H1 (cell line): ENCODE data around the gene MYBL2. TPM values are rescaled to one million over a fixed set of nuclear protein-coding genes. Genes with fewer than 3 reads are reported as not detected.

Source experiments
- CTCF ChIA-PET: fragments of 300-600 bp; sonication (Branson Sonifier 250); formaldehyde crosslinking; loops from one replicate; lab custom pipeline; 2021; ENCODE audit not compliant: partially characterized antibody; lab: Charles Lee
- POLR2A ChIA-PET: fragments of 300-600 bp; sonication (Branson Sonifier 250); formaldehyde crosslinking; loops from one replicate; lab custom pipeline; 2021; ENCODE audit warnings: inconsistent platforms; ENCODE audit not compliant: partially characterized antibody; lab: Charles Lee
- DNase-seq, 2 experiments: peaks; one replicate each; pipeline versions ENCODE4 v3.0.0 to v3.0.0-alpha.2; 2010 to 2022; ENCODE audit warnings: low spot score in 2 of 2, low read depth in 1 of 2, mixed read lengths in 1 of 2
- FAIRE-seq: peaks from 2 replicates; lab custom pipeline; 2011; peaks lifted over from hg19 to GRCh38; lab: Jason Lieb, UNC
- H2AFZ ChIP-seq: 2 replicates; pipeline ENCODE4 v1.8.1; 2012; ENCODE audit warnings: low read length, inconsistent platforms
- H2AK5ac ChIP-seq: 2 replicates; pipeline ENCODE4 v1.6.1; 2013; ENCODE audit warnings: low read depth, low read length
- H2BK120ac ChIP-seq: replicated peaks from 2 replicates; pipeline ENCODE3; 2013; ENCODE audit warnings: low read depth, low read length, inconsistent platforms
- H2BK12ac ChIP-seq: 2 replicates; pipeline ENCODE4 v1.6.1; 2013; ENCODE audit warnings: low read depth, low read length
- H2BK15ac ChIP-seq: 2 replicates; pipeline ENCODE4 v1.6.1; 2013; ENCODE audit warnings: low read length
- H2BK20ac ChIP-seq: 2 replicates; pipeline ENCODE4 v1.6.1; 2013; ENCODE audit warnings: low read length
- H2BK5ac ChIP-seq: 2 replicates; pipeline ENCODE4 v1.6.1; 2013; ENCODE audit warnings: low read depth, low read length
- H3K14ac ChIP-seq: 2 replicates; pipeline ENCODE4 v1.6.1; 2013; ENCODE audit warnings: inconsistent platforms; ENCODE audit not compliant: insufficient read length
- H3K18ac ChIP-seq: 2 replicates; pipeline ENCODE4 v1.6.1; 2013; ENCODE audit warnings: low read length; ENCODE audit errors: extremely low read depth
- H3K23ac ChIP-seq: 2 replicates; pipeline ENCODE4 v1.6.1; 2013; ENCODE audit warnings: inconsistent platforms; ENCODE audit not compliant: insufficient read length
- H3K23me2 ChIP-seq: 2 replicates; pipeline ENCODE4 v1.6.1; 2013; ENCODE audit warnings: low read depth, low read length
- H3K27ac ChIP-seq: 2 replicates; pipeline ENCODE4 v1.6.1; 2011; ENCODE audit warnings: low read depth, low read length, inconsistent platforms
- H3K27me3 ChIP-seq, 4 experiments: replicated peaks in 1 of 4; 1 replicate in 1 of 4; 2 replicates in 3 of 4; pipeline versions ENCODE4 v1.6.1 to v1.8.1; 2011 to 2013; ENCODE audit warnings: low read length in 3 of 4, mild to moderate bottlenecking in 3 of 4, inconsistent platforms in 2 of 4, mixed read lengths in 2 of 4, moderate library complexity in 1 of 4; ENCODE audit not compliant: control insufficient read depth in 3 of 4, insufficient read depth in 3 of 4; ENCODE audit errors: extremely low read depth in 1 of 4
- H3K36me3 ChIP-seq, 4 experiments: 2 replicates each; pipeline versions ENCODE4 v1.6.1 to v1.8.1; 2011 to 2013; ENCODE audit warnings: mild to moderate bottlenecking in 4 of 4, low read length in 3 of 4, moderate library complexity in 2 of 4, control low read depth in 1 of 4, inconsistent platforms in 1 of 4; ENCODE audit not compliant: insufficient read depth in 4 of 4, control insufficient read depth in 2 of 4
- H3K4ac ChIP-seq: replicated peaks from 2 replicates; pipeline ENCODE3; 2013; ENCODE audit warnings: low read length, low read depth, mixed read lengths, inconsistent platforms; ENCODE audit not compliant: insufficient read length
- H3K4me1 ChIP-seq, 4 experiments: replicated peaks in 1 of 4; 1 replicate in 1 of 4; 2 replicates in 3 of 4; pipeline versions ENCODE4 v1.6.1 to v1.8.1; 2011 to 2013; ENCODE audit warnings: low read length in 3 of 4, inconsistent platforms in 2 of 4, mixed read lengths in 1 of 4; ENCODE audit not compliant: insufficient read depth in 4 of 4, control insufficient read depth in 3 of 4
- H3K4me2 ChIP-seq, 2 experiments: 2 replicates each; pipeline versions ENCODE4 v1.6.1 to v1.8.1; 2011 to 2013; ENCODE audit warnings: low read depth in 2 of 2, low read length in 2 of 2, control low read depth in 1 of 2, inconsistent platforms in 1 of 2, mild to moderate bottlenecking in 1 of 2; ENCODE audit not compliant: insufficient read depth in 1 of 2
- H3K4me3 ChIP-seq, 4 experiments: fragments of 200-600, 300-600 bp in 1 of 4; sonication (generic), shearing (Covaris generic), sonication (Bioruptor Twin) in 1 of 4; 2 replicates each; pipeline versions ENCODE4 v1.5.1 to v1.8.1; 2011 to 2016; ENCODE audit warnings: low read length in 4 of 4, low read depth in 3 of 4, control low read depth in 2 of 4, inconsistent platforms in 2 of 4, mild to moderate bottlenecking in 2 of 4, mixed read lengths in 1 of 4, moderate library complexity in 1 of 4; ENCODE audit not compliant: insufficient read depth in 2 of 4; ENCODE audit errors: extremely low read depth in 1 of 4
- H3K56ac ChIP-seq: replicated peaks from 2 replicates; pipeline ENCODE3; 2013; ENCODE audit warnings: low read depth, mild to moderate bottlenecking, mixed read lengths, low read length, inconsistent platforms; ENCODE audit not compliant: insufficient read length
- H3K79me1 ChIP-seq: 2 replicates; pipeline ENCODE4 v1.6.1; 2013; ENCODE audit warnings: low read depth, low read length, control low read depth
- H3K79me2 ChIP-seq, 2 experiments: 2 replicates each; pipeline versions ENCODE4 v1.6.1 to v1.8.1; 2012 to 2013; ENCODE audit warnings: low read length in 2 of 2, mild to moderate bottlenecking in 2 of 2, inconsistent platforms in 1 of 2; ENCODE audit not compliant: insufficient read depth in 2 of 2, control insufficient read depth in 1 of 2
- H3K9ac ChIP-seq, 4 experiments: replicated peaks in 1 of 4; 1 replicate in 1 of 4; 2 replicates in 3 of 4; pipeline versions ENCODE4 v1.6.1 to v1.8.1; 2011 to 2013; ENCODE audit warnings: low read depth in 3 of 4, low read length in 3 of 4, control low read depth in 2 of 4, mild to moderate bottlenecking in 2 of 4, moderate library complexity in 2 of 4, inconsistent platforms in 1 of 4; ENCODE audit errors: extremely low read depth in 1 of 4
- H3K9me3 ChIP-seq, 2 experiments: 2 replicates each; pipeline versions ENCODE4 v1.6.1 to v1.8.1; 2012 to 2013; ENCODE audit warnings: mild to moderate bottlenecking in 2 of 2, moderate library complexity in 2 of 2, control low read depth in 1 of 2, inconsistent platforms in 1 of 2, low read depth in 1 of 2, low read length in 1 of 2, mixed read lengths in 1 of 2; ENCODE audit not compliant: insufficient read depth in 2 of 2
- H4K20me1 ChIP-seq, 2 experiments: replicated peaks in 1 of 2; 2 replicates each; pipeline versions ENCODE3 to v1.8.1; 2011 to 2013; ENCODE audit warnings: inconsistent platforms in 2 of 2, low read length in 2 of 2, mild to moderate bottlenecking in 1 of 2; ENCODE audit not compliant: insufficient read depth in 2 of 2, control insufficient read depth in 1 of 2
- H4K5ac ChIP-seq: 2 replicates; pipeline ENCODE4 v1.6.1; 2013; ENCODE audit warnings: low read length, low read depth, mixed read lengths, inconsistent platforms; ENCODE audit not compliant: insufficient read length
- H4K8ac ChIP-seq: 2 replicates; pipeline ENCODE4 v1.8.0; 2013; ENCODE audit warnings: mild to moderate bottlenecking, moderate library complexity, low read length, inconsistent platforms; ENCODE audit not compliant: insufficient read depth; ENCODE audit errors: extremely low read depth
- H4K91ac ChIP-seq: replicated peaks from 2 replicates; pipeline ENCODE3; 2013; ENCODE audit warnings: low read length, mixed read lengths, inconsistent platforms; ENCODE audit not compliant: insufficient read length
- CEBPB ChIP-seq: IDR thresholded peaks from 2 replicates; pipeline ENCODE4 v1.6.1; 2012; ENCODE audit warnings: low read depth, low read length
- CHD1 ChIP-seq: IDR thresholded peaks from 2 replicates; pipeline ENCODE4 v1.6.1; 2012; ENCODE audit warnings: low read depth, low read length, improper control_type of control experiment
- CHD2 ChIP-seq: IDR thresholded peaks from 2 replicates; pipeline ENCODE4 v1.6.1; 2012; ENCODE audit warnings: low read length, improper control_type of control experiment
- EP300 ChIP-seq, 2 experiments: IDR thresholded peaks; 1 replicate in 1 of 2; 2 replicates in 1 of 2; pipeline ENCODE4 v1.6.1; 2011 to 2012; ENCODE audit warnings: low read depth in 2 of 2, low read length in 2 of 2, mild to moderate bottlenecking in 2 of 2, borderline replicate concordance in 1 of 2, inconsistent platforms in 1 of 2, moderate library complexity in 1 of 2
- KDM1A ChIP-seq: fragments of 200-600, 300-600 bp; sonication (generic); IDR thresholded peaks from 2 replicates; pipeline ENCODE4 v1.7.1; 2016; ENCODE audit warnings: mild to moderate bottlenecking, low read length, borderline replicate concordance
- KDM4A ChIP-seq: IDR thresholded peaks from one replicate; pipeline ENCODE4 v1.7.1; 2012; ENCODE audit warnings: low read depth, mild to moderate bottlenecking, moderate library complexity, low read length, inconsistent platforms; ENCODE audit not compliant: severe bottlenecking
- NRF1 ChIP-seq: IDR thresholded peaks from 2 replicates; pipeline ENCODE4 v1.6.1; 2011; ENCODE audit warnings: mild to moderate bottlenecking, low read depth, low read length, improper control_type of control experiment
- SP1 ChIP-seq: IDR thresholded peaks from 2 replicates; pipeline ENCODE4 v1.6.1; 2011; ENCODE audit warnings: low read depth, low read length
- SUZ12 ChIP-seq: fragments of 200-600 bp; sonication (generic); IDR thresholded peaks from 2 replicates; pipeline ENCODE4 v1.6.1; 2012; ENCODE audit warnings: mild to moderate bottlenecking, inconsistent platforms, low read length, moderate library complexity, mixed read lengths
- TBP ChIP-seq: IDR thresholded peaks from 2 replicates; pipeline ENCODE4 v1.6.1; 2011; ENCODE audit warnings: low read depth, low read length, improper control_type of control experiment
- WGBS, 2 experiments: shearing (Covaris generic) in 1 of 2; methylation state at CpG; one replicate each; pipeline versions ENCODE4 v1.1.6 to v1.1.7; 2013 to 2015; ENCODE audit warnings: low lambda C conversion rate in 2 of 2, mixed read lengths in 2 of 2, inconsistent platforms in 1 of 2, low coverage in 1 of 2, missing lambda C conversion rate in 1 of 2; ENCODE audit not compliant: insufficient replicate concordance in 2 of 2, insufficient coverage in 1 of 2, insufficient read length in 1 of 2; ENCODE audit errors: extremely low coverage in 1 of 2, missing lambda C conversion rate in 1 of 2; 5-methylcytosine and 5-hydroxymethylcytosine counted together
- polyA plus RNA-seq, 7 experiments: library from polyadenylated mRNA; depleted of rRNA in 3 of 7; stranded (reverse) in 5 of 7; unstranded in 2 of 7; fragments of >200 nt in 5 of 7; fragments of 200-250 nt in 2 of 7; gene quantifications; 1 replicate in 5 of 7; 2 replicates in 1 of 7; 4 replicates in 1 of 7; pipeline versions ENCODE4 v1.2.1 to v1.2.3, GENCODE V29; 2011 to 2013; ENCODE audit warnings: missing spikeins in 2 of 7, mixed read lengths in 2 of 7
- total RNA-seq: library from RNA; stranded (reverse); fragmentation: NEBNext Ultra II Directional; extraction: Animal tissue kit (Norgen Biotek cat#: 25700); gene quantifications from 2 replicates; pipeline ENCODE4 v1.2.1, GENCODE V29; 2021
- TF ChIP-seq, protein P1 (sequence below): IDR thresholded peaks from 2 replicates; pipeline ENCODE4 v1.6.1; 2012; ENCODE audit warnings: inconsistent platforms

The MYBL2 gene
- total and polyA plus RNA-seq, 2 of the 8 experiments (the other 6 are each of a cell fraction or from before 2014, with no cell fraction given) = 75.3 to 207 TPM

DNA sequence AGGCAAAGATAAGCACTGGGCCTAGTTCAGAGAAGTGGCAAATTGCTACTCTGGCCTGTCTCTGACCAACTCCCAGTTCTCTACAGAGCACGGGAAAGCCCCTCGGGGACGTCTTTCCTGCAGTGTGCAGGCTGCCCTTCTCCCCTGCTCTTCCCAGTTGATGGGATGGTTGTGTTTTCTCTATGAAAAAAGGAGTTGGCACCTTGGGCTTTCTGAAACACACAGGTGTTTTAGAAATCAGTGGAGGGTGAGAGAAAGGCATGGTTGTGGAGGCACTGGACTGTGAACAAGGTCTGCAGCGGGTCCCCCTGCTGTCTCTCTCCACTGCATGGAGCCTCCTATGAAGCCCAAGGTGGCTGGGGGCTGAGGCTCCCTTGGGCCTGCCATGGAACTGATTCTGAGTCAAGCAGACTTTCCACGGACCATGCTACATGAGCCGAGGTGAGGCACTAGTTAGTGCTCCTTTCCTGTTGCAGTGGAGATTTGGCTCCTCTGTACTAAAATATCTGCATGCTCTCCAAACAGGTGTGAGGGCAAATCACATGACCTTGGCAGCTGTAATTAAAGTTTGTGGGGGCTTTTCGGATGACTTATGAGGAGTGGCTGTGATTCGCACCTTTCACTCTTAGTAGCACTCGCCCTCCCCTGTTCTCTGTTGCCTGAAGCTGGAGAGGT lies 43.6 kb downstream of the MYBL2 start:
- Histone ChIP-seq H3K79me2 (no peaks in the 10 kb centered on the region; a peak in 1 of 4 replicates), H4K20me1 (peaks cover 1 to 5% of the 10 kb centered on the region in 2 experiments), H2BK120ac (no peak overlapping the region), H4K8ac (no peak overlapping the region), H3K79me1 (no peaks in the 10 kb centered on the region; the same call in none of the 2 replicates), H3K9ac (no peak overlapping the region), H3K36me3 (peaks cover 19 to 56% (median 46%) of the 10 kb centered on the region in 4 experiments; a peak in 7 of 8 replicates), H2BK15ac (no peak overlapping the region), H3K23me2 (no peaks in the 10 kb centered on the region), H3K4me2 (no peak overlapping the region), H2AFZ (no peak overlapping the region), H3K4me3 (no peak overlapping the region), H2BK20ac (no peak overlapping the region), H3K56ac (no peak overlapping the region), H3K14ac (no peak overlapping the region), H3K9me3 (no peaks in the 10 kb centered on the region), H3K4me1 (no peaks in the 10 kb centered on the region), H3K27ac (no peak overlapping the region), H2BK5ac (no peak overlapping the region), H2BK12ac (no peak overlapping the region), H3K23ac (no peak overlapping the region), H4K91ac (no peak overlapping the region), H3K27me3 (no peaks in the 10 kb centered on the region), H3K18ac (no peak overlapping the region), H4K5ac (no peak overlapping the region), H2AK5ac (no peak overlapping the region), H3K4ac (no peak overlapping the region)
- no peak for FAIRE-seq
- POLR2A ChIA-PET = interaction anchor here (0.7 kb wide), 1 partner anchor 371 kb away, joined by 3 read pairs; no protein-coding TSS in a partner anchor
- no peak for DNase-seq
- WGBS, 2 experiments = 88% methylated on average over 9 of the region's 9 CpGs; no CpG with 5 or more reads in 1 of the 2 experiments
- CTCF ChIA-PET = interaction anchor here (0.6 kb wide), 1 partner anchor 12 kb away, joined by 4 read pairs; no protein-coding TSS in a partner anchor
- TF ChIP-seq KDM1A (no peak), TBP (no peak), SUZ12 (no peak), CHD1 (no peak), KDM4A (no peak), EP300 (IDR thresholded peaks at IDR 0.05; ENCODE audit: borderline replicate concordance in 1 of 2, low read depth in 2 of 2, low read length in 2 of 2) (no peak), SP1 (no peak), NRF1 (no peak), CHD2 (no peak), CEBPB (no peak)
- TF ChIP-seq, protein P1, sequence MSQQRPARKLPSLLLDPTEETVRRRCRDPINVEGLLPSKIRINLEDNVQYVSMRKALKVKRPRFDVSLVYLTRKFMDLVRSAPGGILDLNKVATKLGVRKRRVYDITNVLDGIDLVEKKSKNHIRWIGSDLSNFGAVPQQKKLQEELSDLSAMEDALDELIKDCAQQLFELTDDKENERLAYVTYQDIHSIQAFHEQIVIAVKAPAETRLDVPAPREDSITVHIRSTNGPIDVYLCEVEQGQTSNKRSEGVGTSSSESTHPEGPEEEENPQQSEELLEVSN = no peak
